Skeletal muscle tissue (tissue), 4 donors: ENCODE measurements around the gene SLX4IP. TPM values are rescaled to one million over a fixed set of nuclear protein-coding genes. Genes with fewer than 3 reads are reported as not detected.

Experiments
- H3K27ac ChIP-seq: one replicate; pipeline ENCODE4 v1.7.0; 2013; ENCODE audit warnings: mild to moderate bottlenecking, low read depth, low read length, inconsistent platforms
- H3K27me3 ChIP-seq, 3 donors: one replicate each; pipeline ENCODE4 v1.7.0; 2013; ENCODE audit warnings: low read length in 3 of 3; ENCODE audit not compliant: control insufficient read depth in 3 of 3, insufficient read depth in 3 of 3
- H3K36me3 ChIP-seq, 3 donors: one replicate each; pipeline ENCODE4 v1.7.0; 2013; ENCODE audit warnings: low read length in 3 of 3; ENCODE audit not compliant: control insufficient read depth in 3 of 3, insufficient read depth in 3 of 3
- H3K4me1 ChIP-seq, 3 donors: one replicate each; pipeline ENCODE4 v1.7.0; 2013; ENCODE audit warnings: low read length in 3 of 3, mild to moderate bottlenecking in 3 of 3; ENCODE audit not compliant: control insufficient read depth in 3 of 3, insufficient read depth in 3 of 3
- H3K4me3 ChIP-seq, 3 donors: one replicate each; pipeline ENCODE4 v1.7.0; 2013; ENCODE audit warnings: low read length in 3 of 3
- H3K9ac ChIP-seq, 3 donors: one replicate each; pipeline ENCODE4 v1.7.0; 2013; ENCODE audit warnings: low read length in 3 of 3, mild to moderate bottlenecking in 3 of 3, moderate library complexity in 2 of 3, low read depth in 1 of 3
- H3K9me3 ChIP-seq, 3 donors: one replicate each; pipeline ENCODE4 v1.7.0; 2013; ENCODE audit warnings: low read length in 3 of 3; ENCODE audit not compliant: control insufficient read depth in 3 of 3
- total RNA-seq: library from RNA; depleted of rRNA; stranded (reverse); fragments of >200 nt; gene quantifications from one replicate; pipeline ENCODE4 v1.2.3, GENCODE V29; 2014
- donor health status: Osteomylitis.

Gene SLX4IP
- total RNA-seq, 1 donor from 2014 or later = 4.2 TPM

- Histone ChIP-seq H3K36me3 (no peaks in the 10 kb centered on the region), H3K4me3 (peak overlapping the region in 1 of 3 donors; percentile 42), H3K27me3 (no peaks in the 10 kb centered on the region), H3K9me3 (no peaks in the 10 kb centered on the region), H3K4me1 (peaks cover 3 to 13% (median 5%) of the 10 kb centered on the region in 3 donors), H3K27ac (no peak overlapping the region), H3K9ac (no peak overlapping the region)
Observed at GRCh38 chr20:10502098-10502526, 67.0 kb downstream of the SLX4IP start.

- Histone ChIP-seq H3K27me3 (no peaks in the 10 kb centered on the region), H3K27ac (peak overlapping the region; percentile 36), H3K4me1 (peaks cover 10 to 25% (median 16%) of the 10 kb centered on the region in 3 donors), H3K9me3 (no peaks in the 10 kb centered on the region), H3K4me3 (no peak overlapping the region), H3K9ac (no peak overlapping the region), H3K36me3 (no peaks in the 10 kb centered on the region)
Observed at GRCh38 chr20:10504608-10504993, 69.5 kb downstream of the SLX4IP start.

GRCh38 chr20:10504994-10505730 is 70.1 kb downstream of the SLX4IP start:
- H3K4me3 ChIP-seq = no peak overlapping the region
- H3K27ac ChIP-seq = no peak overlapping the region
- no peaks in the 10 kb centered on the region for H3K9me3 ChIP-seq
- no peaks in the 10 kb centered on the region for H3K36me3 ChIP-seq
- H3K9ac ChIP-seq = no peak overlapping the region
- peaks cover 10 to 25% (median 16%) of the 10 kb centered on the region in 3 donors for H3K4me1 ChIP-seq
- H3K27me3 ChIP-seq = no peaks in the 10 kb centered on the region

GRCh38 chr20:10505827-10506226 is 70.7 kb downstream of the SLX4IP start:
- Histone ChIP-seq H3K9me3 (no peaks in the 10 kb centered on the region), H3K4me3 (no peak overlapping the region), H3K27ac (no peak overlapping the region)

GRCh38 chr20:10507052-10507451 is 71.9 kb downstream of the SLX4IP start:
- no peaks in the 10 kb centered on the region for H3K9me3 ChIP-seq
- H3K27ac ChIP-seq = no peak overlapping the region
- no peak overlapping the region for H3K9ac ChIP-seq
- no peak overlapping the region for H3K4me3 ChIP-seq
- no peaks in the 10 kb centered on the region for H3K36me3 ChIP-seq
- no peaks in the 10 kb centered on the region for H3K27me3 ChIP-seq
- H3K4me1 ChIP-seq = peaks cover 18 to 28% (median 26%) of the 10 kb centered on the region in 3 donors

More at GRCh38 chr20:10505827-10506226, 70.7 kb downstream of the SLX4IP start:
- no peaks in the 10 kb centered on the region for H3K36me3 ChIP-seq
- no peaks in the 10 kb centered on the region for H3K27me3 ChIP-seq
- peaks cover 10 to 25% (median 16%) of the 10 kb centered on the region in 3 donors for H3K4me1 ChIP-seq
- H3K9ac ChIP-seq = no peak overlapping the region

GRCh38 chr20:10508060-10508459 is 73.0 kb downstream of the SLX4IP start:
- Histone ChIP-seq H3K4me1 (peaks cover 18 to 28% (median 26%) of the 10 kb centered on the region in 3 donors), H3K36me3 (no peaks in the 10 kb centered on the region), H3K4me3 (no peak overlapping the region), H3K9ac (no peak overlapping the region), H3K27ac (peak overlapping the region; percentile 6), H3K9me3 (no peaks in the 10 kb centered on the region), H3K27me3 (no peaks in the 10 kb centered on the region)

GRCh38 chr20:10508468-10509251 is 73.6 kb downstream of the SLX4IP start:
- Histone ChIP-seq H3K27me3 (no peaks in the 10 kb centered on the region), H3K9me3 (no peaks in the 10 kb centered on the region), H3K9ac (peak overlapping the region in 1 of 3 donors; percentile 4), H3K36me3 (no peaks in the 10 kb centered on the region), H3K27ac (peak overlapping the region; percentile 6), H3K4me3 (no peak overlapping the region), H3K4me1 (peaks cover 18 to 30% (median 26%) of the 10 kb centered on the region in 3 donors)

- no peaks in the 10 kb centered on the region for H3K9me3 ChIP-seq
- H3K36me3 ChIP-seq = no peaks in the 10 kb centered on the region
- H3K9ac ChIP-seq = no peak overlapping the region
- no peak overlapping the region for H3K4me3 ChIP-seq
- H3K4me1 ChIP-seq = peaks cover 18 to 30% (median 26%) of the 10 kb centered on the region in 3 donors
- no peaks in the 10 kb centered on the region for H3K27me3 ChIP-seq
- H3K27ac ChIP-seq = no peak overlapping the region
Observed at GRCh38 chr20:10509376-10509775, 74.3 kb downstream of the SLX4IP start.

GRCh38 chr20:10510216-10510615 is 75.1 kb downstream of the SLX4IP start:
- Histone ChIP-seq H3K27me3 (no peaks in the 10 kb centered on the region), H3K36me3 (no peaks in the 10 kb centered on the region), H3K4me1 (peaks cover 15 to 27% (median 26%) of the 10 kb centered on the region in 3 donors), H3K9me3 (no peaks in the 10 kb centered on the region), H3K27ac (no peak overlapping the region), H3K4me3 (no peak overlapping the region), H3K9ac (no peak overlapping the region)

- H3K27me3 ChIP-seq = no peaks in the 10 kb centered on the region
- no peaks in the 10 kb centered on the region for H3K9me3 ChIP-seq
- peak overlapping the region; percentile 9 for H3K27ac ChIP-seq
- peak overlapping the region in 1 of 3 donors; percentile 17 for H3K4me3 ChIP-seq
- no peaks in the 10 kb centered on the region for H3K36me3 ChIP-seq
- no peak overlapping the region for H3K9ac ChIP-seq
- peaks cover 15 to 23% (median 21%) of the 10 kb centered on the region in 3 donors for H3K4me1 ChIP-seq
Observed at GRCh38 chr20:10511170-10511508, 76.0 kb downstream of the SLX4IP start.
